ENCODE data around the gene TRPM3.
"Not testable (repeated sequence)": the region's sequence is repeated elsewhere in the genome, so short reads cannot be mapped to it uniquely, and the experiment has no call there.

The TRPM3 gene

DNA sequence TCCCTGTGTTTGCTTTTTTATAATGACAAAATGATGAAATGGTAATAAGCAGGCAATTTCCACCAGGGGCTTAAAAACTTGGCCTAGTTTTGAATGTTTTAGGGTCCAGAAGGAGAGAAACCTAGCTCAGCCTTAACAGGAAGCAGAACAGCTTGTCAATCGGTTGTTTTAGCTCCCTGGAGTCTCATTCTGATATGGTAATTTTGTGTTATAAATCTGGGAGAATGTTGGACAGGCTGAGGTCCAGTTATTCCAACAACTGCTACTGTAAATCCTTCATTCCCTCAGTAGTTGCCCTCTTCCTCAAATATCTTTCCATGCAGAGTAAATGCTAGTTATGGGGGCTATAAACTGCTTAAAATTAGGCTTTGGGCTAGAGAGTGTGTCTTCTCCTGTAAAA, 397.4 kb downstream of the TRPM3 start:
- DNase-seq, result not testable (repeated sequence)

DNA sequence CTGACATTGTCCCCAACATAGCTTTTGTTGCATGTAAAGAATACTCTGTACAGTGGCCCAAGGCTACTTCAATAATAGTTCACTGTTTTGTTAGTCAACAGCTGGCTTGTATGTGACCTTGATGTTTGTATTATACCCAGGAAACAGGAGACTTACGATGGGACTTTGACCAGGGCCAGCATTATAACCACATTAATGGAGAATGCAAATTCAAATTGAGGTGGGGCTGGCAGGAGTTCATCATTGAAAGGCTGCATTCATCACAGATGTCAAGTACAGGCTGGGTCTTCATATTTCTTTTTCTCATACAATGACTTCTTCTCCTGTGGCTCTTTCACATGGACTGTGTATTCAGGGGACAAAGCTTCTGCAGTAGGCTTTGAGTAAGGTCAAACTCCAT, 414.6 kb downstream of the TRPM3 start:
- not testable (repeated sequence) for DNase-seq

DNA sequence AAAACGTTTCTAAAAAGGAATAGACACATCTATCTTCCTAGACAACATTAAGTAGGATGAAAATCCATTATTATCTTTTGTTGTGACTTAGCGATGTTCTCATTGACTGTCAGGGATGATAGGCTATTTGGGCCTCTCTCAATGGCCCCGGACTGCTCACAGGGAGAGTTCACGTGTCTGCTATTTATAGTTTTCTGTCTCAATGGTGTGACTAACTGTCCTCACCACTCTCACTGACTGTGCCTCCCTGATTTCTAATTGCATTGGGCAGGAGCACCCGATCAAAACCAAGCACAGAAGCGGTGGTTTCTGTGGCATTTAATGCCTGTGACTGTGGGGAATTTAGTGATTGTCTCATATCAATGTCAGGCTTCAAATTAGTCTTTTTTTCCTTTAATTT, 420.3 kb downstream of the TRPM3 start:
- DNase-seq, result no peak

DNA sequence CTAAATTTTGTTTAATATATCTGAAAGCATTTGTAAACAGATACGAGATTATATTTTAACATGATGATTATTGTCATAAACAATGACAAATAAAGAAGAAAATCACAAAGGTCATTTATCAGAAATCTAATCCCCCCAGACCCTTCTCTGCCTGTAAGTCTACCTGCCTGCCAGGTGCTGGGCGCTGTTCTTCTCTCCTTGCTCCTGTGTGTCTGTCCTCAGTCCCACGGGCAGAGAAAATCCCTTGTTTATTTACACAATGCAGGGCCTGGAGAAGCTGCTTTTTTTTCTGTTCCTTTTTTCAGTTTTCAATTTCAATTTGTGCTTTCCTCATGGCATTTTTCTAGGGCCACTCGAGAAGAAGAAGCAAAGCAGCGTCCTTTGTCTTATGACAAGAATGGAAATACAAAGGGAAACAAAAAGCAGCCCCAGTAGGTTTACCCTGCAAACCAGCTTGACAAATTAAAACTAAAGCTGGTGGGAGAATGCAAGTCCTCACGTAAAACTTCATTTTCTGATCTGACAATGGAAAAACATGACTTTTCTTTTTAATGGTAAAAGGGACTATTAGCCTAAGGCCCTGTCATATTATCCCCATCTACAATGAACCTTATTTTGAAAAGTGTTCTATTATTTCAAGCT, 424.6 kb downstream of the TRPM3 start:
- no peak for DNase-seq

DNA sequence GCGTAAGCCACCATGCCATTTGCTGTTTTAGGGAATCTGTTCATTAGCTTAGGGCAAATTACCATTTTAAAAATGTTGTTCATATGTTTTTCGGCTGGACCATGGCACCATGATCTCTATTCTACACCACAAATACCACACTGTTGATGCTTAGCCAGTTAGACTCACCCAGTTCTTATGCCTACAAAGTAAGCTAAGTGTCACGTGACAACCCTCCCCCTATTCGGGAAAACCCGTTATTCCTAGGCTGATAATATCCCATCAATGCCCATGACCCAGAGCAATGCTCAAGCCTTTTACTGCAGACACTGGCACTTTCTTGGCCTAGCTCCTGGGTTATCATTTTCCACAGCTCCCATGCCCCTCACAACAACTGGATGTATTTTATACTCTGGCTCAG, 426.7 kb downstream of the TRPM3 start:
- no peak for DNase-seq

DNA sequence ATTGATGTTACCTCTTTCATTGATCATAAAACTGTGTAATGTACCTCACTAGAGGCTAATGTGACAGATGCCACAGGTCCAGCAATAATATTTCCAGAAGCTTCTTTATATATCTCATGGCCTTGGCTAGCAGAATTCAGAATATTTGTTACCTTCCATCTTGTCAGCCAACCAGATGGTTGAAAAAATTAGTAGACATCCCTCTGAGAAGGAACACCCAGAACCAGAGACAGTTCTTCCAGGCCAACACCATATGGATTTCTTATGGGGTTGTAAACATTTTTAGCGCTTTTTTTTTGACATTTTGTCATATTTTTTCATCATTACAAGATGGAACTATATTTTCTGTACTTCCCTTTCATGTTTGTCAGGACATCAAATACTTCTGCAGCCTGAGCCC, 428.2 kb downstream of the TRPM3 start:
- no peak for DNase-seq

DNA sequence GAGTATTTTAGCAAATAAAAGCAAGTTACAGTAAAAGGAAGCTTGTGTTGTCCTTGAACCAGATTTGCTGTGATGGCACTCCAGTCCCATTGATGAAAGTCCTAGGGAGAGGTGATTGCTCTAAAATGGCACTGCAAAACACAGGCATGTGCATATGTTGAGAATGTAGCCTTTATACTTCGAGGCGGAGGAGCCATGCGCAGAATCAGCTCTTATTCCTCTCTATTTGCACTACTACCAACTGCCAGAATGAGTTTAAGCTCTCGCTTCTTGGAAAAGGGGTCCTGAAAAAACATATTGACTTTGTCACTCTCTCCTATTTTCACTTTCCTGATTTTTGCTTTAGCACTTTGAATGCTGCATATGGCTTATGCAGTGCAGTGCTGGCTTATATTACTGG, 429.0 kb downstream of the TRPM3 start:
- DNase-seq, result no peak

DNA sequence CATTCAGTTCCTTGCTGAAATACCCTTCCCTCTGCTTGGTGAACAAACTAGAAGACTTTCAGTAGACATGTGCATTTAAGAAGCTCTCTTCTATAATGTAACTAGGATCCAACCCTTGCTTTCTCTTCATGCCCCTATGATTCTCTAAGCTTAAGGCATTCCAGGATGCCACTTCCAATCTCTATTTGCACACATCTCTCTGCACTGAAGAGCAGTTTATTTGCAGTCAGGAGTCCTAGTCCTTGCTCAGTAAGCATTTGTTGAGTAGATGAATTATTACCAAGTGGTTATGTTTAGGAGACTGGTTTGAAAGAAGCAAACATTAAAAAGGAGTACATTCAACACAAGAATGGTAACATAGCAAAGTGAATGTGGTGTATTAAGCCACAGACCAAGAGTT, 432.7 kb downstream of the TRPM3 start:
- no peak for DNase-seq

DNA sequence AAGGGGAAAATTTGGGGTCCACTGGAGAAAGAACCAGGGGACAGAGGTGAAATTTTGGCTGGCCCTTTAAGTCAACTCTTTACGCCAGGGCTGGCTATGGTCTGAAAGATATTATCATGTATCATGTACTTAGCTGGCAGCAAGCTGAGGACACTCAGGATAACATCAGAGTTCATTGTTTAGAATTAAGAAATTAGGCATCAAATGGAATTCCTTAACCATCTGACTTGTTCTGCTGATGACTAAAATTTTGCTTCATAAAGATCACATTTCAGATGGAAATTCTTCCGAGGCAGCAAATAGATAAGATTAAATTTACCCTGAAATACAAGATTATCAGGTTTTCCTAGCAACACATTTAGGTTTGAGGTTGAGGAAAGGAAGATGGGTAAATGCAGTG, 437.6 kb downstream of the TRPM3 start:
- DNase-seq, result no peak

DNA sequence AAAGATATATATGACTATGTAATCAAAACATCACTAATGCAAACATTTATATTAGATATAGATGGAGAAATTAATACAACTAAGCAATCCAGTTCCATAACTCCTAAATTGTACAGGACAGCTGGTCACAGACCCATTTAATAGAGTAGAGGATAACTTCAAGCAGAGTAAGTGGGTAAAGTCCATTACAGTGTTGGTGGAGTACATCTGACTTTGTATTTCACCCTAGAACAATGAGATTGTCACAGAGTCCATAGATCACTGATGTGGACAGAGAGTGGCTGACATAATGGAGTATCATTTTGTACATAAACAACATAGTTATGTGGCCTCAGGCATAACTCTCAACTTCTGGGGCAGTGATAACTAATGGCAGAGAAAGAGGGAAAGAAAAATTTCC, 439.1 kb downstream of the TRPM3 start:
- DNase-seq, result no peak

DNA sequence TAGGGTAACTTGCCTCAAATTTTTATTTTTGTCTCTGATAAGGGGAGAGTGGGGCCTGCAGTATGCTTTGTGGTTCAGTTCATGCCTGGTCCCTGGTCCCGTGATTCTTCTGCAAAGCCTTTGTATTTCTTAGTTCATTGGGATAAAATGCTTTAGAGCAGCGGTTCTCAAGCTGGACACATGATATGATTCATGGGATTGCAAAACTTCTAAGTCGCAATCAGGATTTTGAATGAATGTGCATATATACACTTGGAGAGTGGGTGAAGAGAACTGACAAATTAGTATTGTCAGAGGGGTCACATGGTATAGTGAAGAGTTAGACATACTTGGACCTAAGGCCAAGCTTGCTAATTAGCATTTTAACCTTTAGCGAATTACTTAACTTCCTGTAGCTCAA, 441.6 kb downstream of the TRPM3 start:
- no peak for DNase-seq

DNA sequence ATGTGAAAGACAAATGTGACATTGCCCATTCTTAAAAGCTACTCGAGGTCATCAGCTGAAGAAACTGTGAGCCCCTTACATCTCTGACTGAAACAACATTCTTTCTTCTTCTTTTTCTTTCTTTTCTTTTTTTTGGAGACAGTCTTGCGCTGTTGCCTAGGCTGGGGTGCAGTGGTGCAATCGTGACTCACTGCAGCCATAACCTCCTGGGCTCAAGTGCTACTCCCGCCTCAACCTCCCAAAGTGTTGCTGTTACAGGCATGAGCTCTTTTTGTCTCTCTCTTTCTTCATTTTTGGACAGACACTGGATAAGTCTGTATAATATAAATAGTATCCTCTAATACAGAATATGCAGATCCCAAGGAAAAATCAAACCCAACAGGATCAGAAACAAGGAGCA, 443.3 kb downstream of the TRPM3 start:
- DNase-seq, result no peak

DNA sequence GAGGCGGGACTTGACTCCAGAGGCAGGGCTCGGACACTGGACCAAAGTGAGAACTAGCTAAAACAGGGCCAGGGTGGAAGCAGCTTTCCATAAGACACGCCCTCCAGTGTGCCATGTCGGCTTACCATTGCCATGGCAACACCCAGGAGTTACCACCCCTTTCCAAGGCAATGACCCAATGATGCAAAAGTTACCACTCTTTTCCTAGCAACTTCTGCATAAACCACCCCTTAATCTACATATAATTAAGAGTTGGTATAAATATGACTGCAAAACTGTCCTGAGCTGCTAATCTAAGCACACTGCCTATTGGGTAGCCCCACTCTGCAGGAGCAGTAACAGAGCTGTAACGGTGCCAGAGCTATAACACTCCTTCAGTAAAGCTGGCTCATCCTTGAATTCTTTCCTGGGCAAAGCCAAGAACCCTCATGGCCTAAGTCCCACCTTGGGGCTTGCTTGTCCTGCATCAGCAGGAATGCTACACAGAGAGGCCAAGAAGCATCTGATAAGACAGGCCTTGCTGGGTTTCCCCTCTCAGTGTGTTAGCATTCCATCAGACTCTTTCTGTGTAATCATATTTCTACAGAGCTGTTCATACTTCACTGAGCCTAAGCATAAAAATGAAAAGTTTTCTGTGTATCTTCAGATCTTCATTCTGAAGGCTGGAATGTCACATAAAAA, 444.2 kb downstream of the TRPM3 start:
- no peak for DNase-seq

DNA sequence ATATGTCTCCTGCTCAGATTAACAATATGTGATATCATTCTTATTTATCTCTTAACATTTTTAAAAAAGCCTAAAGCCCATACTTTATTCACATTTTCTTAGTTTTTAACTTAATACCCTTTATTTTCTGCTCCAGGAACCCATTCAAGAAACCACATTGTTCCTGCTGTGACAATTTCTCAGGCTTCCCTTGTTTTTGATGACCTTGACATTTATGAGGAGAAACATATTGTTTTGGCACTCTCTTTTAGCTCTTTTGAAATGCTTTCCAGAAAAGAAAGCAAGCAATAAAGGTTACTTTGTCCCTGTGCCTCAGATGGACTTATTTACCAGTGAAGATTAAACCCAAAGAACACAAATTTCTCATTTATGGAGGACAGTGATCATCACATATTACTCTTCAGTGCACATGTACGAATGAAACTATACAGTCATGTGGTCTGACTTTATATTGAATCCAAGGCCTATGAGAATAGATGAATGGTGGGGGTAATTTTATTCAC, 445.5 kb downstream of the TRPM3 start:
- no peak for DNase-seq

DNA sequence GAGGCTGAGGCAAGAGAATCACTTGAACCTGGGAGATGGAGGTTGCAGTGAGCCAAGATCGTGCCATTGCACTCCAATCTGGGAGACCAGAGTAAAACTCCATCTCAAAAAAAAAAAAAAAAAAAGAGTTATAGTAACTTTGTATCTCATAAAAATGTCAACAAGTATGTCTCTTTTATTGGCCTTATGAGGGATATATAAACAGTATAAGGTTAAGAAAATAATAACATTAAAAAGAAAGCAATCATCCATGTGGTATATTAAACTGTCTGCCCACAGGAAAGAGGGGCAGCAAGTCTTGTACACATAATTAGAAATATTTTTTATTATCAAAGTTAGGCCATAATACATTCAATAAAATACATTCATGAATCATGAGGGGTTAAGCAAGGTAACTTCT, 447.6 kb downstream of the TRPM3 start:
- DNase-seq, result no peak

DNA sequence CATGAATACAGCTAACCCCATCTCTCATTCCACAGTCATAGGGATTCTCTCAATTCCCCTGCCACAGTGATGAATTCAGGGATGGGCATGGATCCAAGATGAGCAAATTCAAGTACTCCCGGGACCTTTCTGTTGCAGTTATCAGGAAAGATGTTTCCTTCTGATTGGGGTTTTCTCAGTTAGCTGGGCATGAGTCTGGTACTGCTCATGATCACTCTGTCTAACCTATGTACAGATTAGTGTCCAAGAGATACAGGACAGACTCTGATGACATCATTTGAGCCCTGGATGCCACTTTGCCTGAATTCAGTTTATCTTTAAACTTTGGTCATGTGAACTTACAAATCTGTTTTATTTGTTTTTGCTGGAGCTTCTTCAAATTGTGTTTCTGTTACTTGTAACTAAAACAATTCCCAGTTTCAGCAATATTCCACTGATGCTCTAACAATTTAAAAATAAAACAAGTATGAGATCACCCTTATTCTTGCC, 449.2 kb downstream of the TRPM3 start:
- no peak for DNase-seq

DNA sequence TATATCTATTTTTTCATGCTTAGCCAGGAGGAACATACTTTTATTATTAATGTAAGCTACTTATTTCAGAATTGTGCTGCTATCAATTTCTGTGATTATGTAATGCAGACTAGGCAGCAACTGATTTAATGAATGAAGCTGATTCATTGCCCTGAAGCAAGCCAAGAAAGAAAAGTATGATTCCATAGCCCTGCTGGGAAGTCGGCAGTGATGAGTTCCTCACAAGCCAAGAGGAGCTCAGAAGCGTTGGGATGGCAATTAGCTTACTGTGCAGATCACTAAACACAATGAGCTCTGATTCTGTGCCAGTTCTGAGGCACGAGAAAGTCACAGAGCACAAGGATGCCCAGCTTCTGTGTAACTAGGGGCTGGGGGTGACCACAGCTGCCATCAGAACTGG, 452.7 kb downstream of the TRPM3 start:
- DNase-seq, result no peak

DNA sequence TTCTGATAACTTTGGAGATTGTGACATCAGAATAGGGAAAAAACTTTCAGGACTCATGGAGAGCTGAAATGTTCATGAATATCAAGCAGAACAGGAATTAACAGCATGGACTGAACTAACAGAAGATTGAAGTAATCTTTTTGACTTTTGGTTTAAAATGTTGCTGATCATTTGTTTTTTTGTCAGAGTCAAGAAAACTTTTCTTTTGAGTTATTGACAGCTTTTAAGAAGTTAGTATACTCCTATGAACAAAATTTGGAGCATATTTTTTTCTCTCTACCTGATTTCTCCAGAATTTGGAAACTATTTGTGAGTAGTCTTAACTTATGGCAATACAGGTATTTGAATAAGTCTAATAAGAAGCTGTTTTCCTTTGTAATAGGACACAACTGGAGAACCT, 462.7 kb downstream of the TRPM3 start:
- no peak for DNase-seq

DNA sequence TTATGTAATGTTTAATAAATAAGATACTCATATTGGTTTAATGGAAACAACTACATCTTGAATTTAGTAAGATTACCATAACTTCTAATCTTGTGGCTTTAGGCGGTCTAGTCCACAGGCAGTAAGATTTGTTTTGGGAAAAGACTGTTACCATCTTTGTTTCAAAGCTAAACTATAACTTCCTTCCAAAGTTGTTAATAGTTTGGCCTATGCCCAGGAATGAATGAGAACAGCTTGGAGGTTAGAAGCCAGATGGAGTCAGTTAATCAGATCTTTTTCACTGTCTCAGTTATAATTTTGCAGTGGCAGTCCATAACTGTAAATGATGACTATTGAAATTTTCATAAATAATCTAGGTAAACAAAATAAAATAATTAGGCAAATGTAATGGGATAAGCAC, 465.1 kb downstream of the TRPM3 start:
- no peak for DNase-seq

DNA sequence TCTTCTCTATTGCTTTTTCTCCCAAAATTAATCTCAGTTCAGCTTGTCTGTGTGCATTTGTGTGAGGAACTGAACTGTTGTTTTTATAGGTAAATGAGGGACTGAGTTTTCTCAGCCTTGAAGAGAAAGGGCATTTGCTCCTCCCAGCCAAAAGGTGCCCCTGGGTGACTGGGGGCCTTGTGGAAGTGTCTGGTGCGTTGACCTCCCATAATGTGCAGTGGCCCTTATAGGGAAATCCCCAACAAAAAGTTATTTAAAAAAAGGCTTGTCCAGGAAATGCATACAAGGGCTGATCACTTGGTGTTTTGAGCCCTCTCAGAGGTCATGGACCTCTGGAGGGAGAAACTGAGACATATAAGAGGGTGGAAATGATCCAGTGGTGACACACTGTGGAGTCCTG, 467.3 kb downstream of the TRPM3 start:
- no peak for DNase-seq

DNA sequence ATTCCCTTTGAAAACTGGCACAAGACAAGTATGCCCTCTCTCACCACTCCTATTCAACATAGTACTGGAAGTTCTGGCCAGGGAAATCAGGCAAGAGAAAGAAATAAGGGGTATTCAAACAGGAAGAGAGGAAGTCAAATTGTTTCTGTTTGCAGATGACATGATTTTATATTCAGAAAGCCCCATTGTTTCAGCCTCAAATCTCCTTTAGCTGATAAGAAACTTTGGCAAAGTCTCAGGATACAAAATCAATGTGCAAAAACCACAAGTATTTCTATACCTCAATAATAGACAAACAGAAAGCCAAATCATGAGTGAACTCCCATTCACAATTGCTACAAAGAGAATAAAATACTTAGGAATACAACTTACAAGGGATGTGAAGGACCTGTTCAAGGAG, 476.8 kb downstream of the TRPM3 start:
- not testable (repeated sequence) for DNase-seq

DNA sequence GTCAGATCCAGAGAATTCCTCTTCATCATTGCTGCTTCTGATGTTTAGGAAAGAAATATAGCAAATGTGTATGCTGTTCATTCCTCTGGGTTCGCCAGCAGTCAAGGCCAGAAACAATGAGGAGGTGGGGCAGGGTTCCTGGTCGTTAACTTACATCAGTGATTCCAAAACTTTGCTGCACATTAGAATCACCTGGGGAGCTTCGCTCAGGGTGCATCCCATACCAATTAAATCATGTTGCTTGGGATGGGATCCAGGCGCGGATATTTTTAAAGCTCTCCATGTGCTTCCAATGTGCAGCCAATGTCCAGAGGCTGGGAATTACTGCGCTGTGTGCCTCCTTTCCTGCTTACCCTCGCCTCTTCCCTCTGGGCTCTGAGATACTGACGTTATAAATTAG, 479.1 kb downstream of the TRPM3 start:
- no peak for DNase-seq

DNA sequence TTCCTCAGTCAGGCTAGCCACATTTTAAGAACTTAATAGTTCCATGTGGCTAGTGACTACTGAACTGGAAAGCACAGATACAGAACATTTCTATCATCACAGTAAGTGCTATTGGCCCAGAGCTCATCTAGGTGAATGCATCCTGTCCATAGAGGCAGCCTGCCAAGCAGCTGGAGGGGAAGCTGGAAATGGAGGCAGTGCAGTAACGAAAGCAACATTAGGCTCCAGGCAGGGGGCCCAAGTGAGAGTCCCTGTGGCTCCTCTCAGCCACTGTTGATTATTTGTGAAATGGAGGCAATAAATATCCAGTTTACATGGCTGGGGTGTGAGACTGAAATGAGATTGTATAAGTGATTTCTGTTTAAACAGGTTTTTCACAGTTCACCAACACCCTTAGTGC, 479.8 kb downstream of the TRPM3 start:
- DNase-seq, result no peak

DNA sequence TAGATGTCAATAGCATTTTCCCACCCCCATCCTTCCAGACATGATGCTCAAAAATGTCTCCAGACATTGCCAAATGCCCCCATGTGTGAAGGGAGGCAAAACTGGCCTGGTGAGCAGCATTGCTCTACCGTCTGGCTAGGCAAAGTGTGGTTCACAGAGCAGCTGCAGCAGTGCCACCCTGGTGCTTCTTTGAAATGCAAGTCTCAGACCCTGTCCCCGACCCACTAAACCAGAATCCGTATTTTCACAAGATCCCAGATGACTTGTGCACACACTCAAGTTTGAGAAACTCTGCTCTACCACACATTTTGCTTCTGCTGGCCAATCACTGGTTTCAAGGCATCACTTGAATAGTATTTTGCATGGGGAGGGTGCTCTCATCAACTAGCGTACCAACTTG, 480.4 kb downstream of the TRPM3 start:
- no peak for DNase-seq
